K562 (cell line): ENCODE data around the gene SAFB. TPM values are rescaled to one million over a fixed set of nuclear protein-coding genes. Genes with fewer than 3 reads are reported as not detected.

Experiments
- ARNT ChIP-seq, 2 experiments: fragments of 450-650 bp; IDR thresholded peaks; 2 replicates each; pipeline ENCODE4 v1.6.1; 2016; ENCODE audit warnings: mild to moderate bottlenecking in 1 of 2
- ATF2 ChIP-seq: sonication (generic); formaldehyde crosslinking; IDR thresholded peaks from 2 replicates; pipeline ENCODE4 v1.8.1; 2022; ENCODE audit warnings: missing genetic modification reagents
- CBFA2T3 ChIP-seq: fragments of 450-650 bp; IDR thresholded peaks from 2 replicates; pipeline ENCODE4 v1.6.1; 2017
- GATAD2B ChIP-seq: fragments of 450-650 bp; IDR thresholded peaks from 2 replicates; pipeline ENCODE4 v1.6.1; 2017; ENCODE audit warnings: mild to moderate bottlenecking, borderline replicate concordance
- HCFC1 ChIP-seq: IDR thresholded peaks from 2 replicates; pipeline ENCODE4 v1.6.1; 2012; ENCODE audit warnings: low read depth, low read length, improper control_type of control experiment
- KLF6 ChIP-seq: fragments of 250-450 bp; sonication (Bioruptor Pico); IDR thresholded peaks from 2 replicates; pipeline ENCODE4 v1.4.0; 2020; ENCODE audit warnings: mild to moderate bottlenecking, moderate library complexity, borderline replicate concordance
- MTA2 ChIP-seq: fragments of 450-650 bp; IDR thresholded peaks from 2 replicates; pipeline ENCODE4 v1.6.1; 2016; ENCODE audit warnings: low read depth
- NCOA4 ChIP-seq: fragments of 450-650 bp; IDR thresholded peaks from 2 replicates; pipeline ENCODE4 v1.6.1; 2018; ENCODE audit warnings: mild to moderate bottlenecking; ENCODE audit not compliant: partially characterized antibody
- NEUROD1 ChIP-seq: fragments of 150-350 bp; IDR thresholded peaks from 2 replicates; pipeline ENCODE4 v1.6.1; 2014; ENCODE audit warnings: borderline replicate concordance, low read length, low read depth; ENCODE audit not compliant: partially characterized antibody
- RB1 ChIP-seq: fragments of 450-650 bp; IDR thresholded peaks from 2 replicates; pipeline ENCODE4 v1.6.1; 2017; ENCODE audit warnings: low read depth, mild to moderate bottlenecking
- RBM25 ChIP-seq: fragments of 200-400 bp; formaldehyde crosslinking; IDR thresholded peaks from 2 replicates; pipeline ENCODE4 v1.6.1; 2018; ENCODE audit warnings: low read length, low read depth, moderate library complexity; ENCODE audit not compliant: severe bottlenecking
- STAT5B ChIP-seq: fragments of 250-450 bp; sonication (Bioruptor Pico); IDR thresholded peaks from 2 replicates; pipeline ENCODE4 v1.8.0; 2021; ENCODE audit warnings: mild to moderate bottlenecking, inconsistent platforms
- TFE3 ChIP-seq: fragments of 450-650 bp; formaldehyde crosslinking; IDR thresholded peaks from 2 replicates; pipeline ENCODE4 v1.4.0; 2020; ENCODE audit warnings: mild to moderate bottlenecking, mixed read lengths
- TRIM24 ChIP-seq, 2 experiments: fragments of 450-650 bp; IDR thresholded peaks; 2 replicates each; pipeline ENCODE4 v1.6.1; 2016
- WHSC1 ChIP-seq: IDR thresholded peaks from one replicate; pipeline ENCODE4 v1.6.1; 2012; ENCODE audit warnings: low read length, control low read depth, inconsistent platforms
- ZNF561 ChIP-seq: fragments of 450-650 bp; formaldehyde crosslinking; conservative IDR thresholded peaks from 2 replicates; pipeline ENCODE4 v1.4.0; 2020; ENCODE audit warnings: mild to moderate bottlenecking, moderate library complexity
- ZNF589 ChIP-seq: fragments of 200-800 bp; sonication (Bioruptor generic); IDR thresholded peaks from 2 replicates; pipeline ENCODE4 v1.6.1; 2016; ENCODE audit warnings: low read depth, missing genetic modification characterization, missing compliant biosample characterization
- polyA plus RNA-seq, 8 experiments: library from polyadenylated mRNA; depleted of rRNA in 4 of 8; stranded (reverse) in 5 of 8; unstranded in 3 of 8; fragments of >200 nt; fragmentation: Nextera tagmentation in 2 of 8; fragmentation: Illumina TruSeq in 1 of 8; extraction: Ambion mirVana in 2 of 8; extraction: Trizol in 1 of 8; gene quantifications; 2 replicates each; pipeline versions ENCODE4 v1.2.1 to v1.2.3, GENCODE V29; 2011 to 2014; ENCODE audit warnings: inconsistent platforms in 1 of 8, missing spikeins in 1 of 8
- total RNA-seq, 7 experiments: library from RNA; depleted of rRNA in 6 of 7; stranded (reverse); fragments of >200 nt in 6 of 7; fragmentation: Illumina TruSeq in 2 of 7; extraction: Trizol in 2 of 7; gene quantifications; 2 replicates each; pipeline versions ENCODE4 v1.2.1 to v1.2.3, GENCODE V29; 2011 to 2021; ENCODE audit warnings: low replicate concordance in 1 of 7
- TF ChIP-seq, protein P1 (sequence below): fragments of 250-450 bp; sonication (Bioruptor Pico); IDR thresholded peaks from 2 replicates; pipeline ENCODE4 v1.4.0; 2020; ENCODE audit warnings: mild to moderate bottlenecking, moderate library complexity, borderline replicate concordance
- TF ChIP-seq, protein P2 (sequence below), 2 experiments: fragments of 450-650 bp; IDR thresholded peaks; 2 replicates each; pipeline ENCODE4 v1.6.1; 2018; ENCODE audit warnings: mild to moderate bottlenecking in 2 of 2, low read depth in 1 of 2; ENCODE audit not compliant: partially characterized antibody in 2 of 2

Gene SAFB
- total and polyA plus RNA-seq, 9 of the 15 experiments (the other 6 are each of a cell fraction or from before 2014, with no cell fraction given) = 1.1 to 151 (median 83.1) TPM

GRCh38 chr19:5585461-5586299, 37.2 kb upstream of the SAFB start (continued):
- TF ChIP-seq NEUROD1 (no peak), RB1 (no peak), ARNT (IDR thresholded peaks at IDR 0.05) (0 out of 4 replicates have a peak, but pooled peaks of 1 of the 2 experiments have one; percentile 54), RBM25 (no peak), WHSC1 (no peak), STAT5B (CRISPR knock-in tag) (no peak), HCFC1 (no peak), GATAD2B (no peak), ZNF561 (CRISPR knock-in tag) (no peak), NCOA4 (no peak), MTA2 (0 out of 2 replicates have a peak, but pooled peaks have one; percentile 27), ATF2 (CRISPR knock-in tag) (no peak), TFE3 (CRISPR knock-in tag) (no peak), TRIM24 (IDR thresholded peaks at IDR 0.05) (no peak), CBFA2T3 (peak; percentile 82), KLF6 (CRISPR knock-in tag) (no peak), ZNF589 (CRISPR knock-in tag) (no peak)
- TF ChIP-seq, protein P1, sequence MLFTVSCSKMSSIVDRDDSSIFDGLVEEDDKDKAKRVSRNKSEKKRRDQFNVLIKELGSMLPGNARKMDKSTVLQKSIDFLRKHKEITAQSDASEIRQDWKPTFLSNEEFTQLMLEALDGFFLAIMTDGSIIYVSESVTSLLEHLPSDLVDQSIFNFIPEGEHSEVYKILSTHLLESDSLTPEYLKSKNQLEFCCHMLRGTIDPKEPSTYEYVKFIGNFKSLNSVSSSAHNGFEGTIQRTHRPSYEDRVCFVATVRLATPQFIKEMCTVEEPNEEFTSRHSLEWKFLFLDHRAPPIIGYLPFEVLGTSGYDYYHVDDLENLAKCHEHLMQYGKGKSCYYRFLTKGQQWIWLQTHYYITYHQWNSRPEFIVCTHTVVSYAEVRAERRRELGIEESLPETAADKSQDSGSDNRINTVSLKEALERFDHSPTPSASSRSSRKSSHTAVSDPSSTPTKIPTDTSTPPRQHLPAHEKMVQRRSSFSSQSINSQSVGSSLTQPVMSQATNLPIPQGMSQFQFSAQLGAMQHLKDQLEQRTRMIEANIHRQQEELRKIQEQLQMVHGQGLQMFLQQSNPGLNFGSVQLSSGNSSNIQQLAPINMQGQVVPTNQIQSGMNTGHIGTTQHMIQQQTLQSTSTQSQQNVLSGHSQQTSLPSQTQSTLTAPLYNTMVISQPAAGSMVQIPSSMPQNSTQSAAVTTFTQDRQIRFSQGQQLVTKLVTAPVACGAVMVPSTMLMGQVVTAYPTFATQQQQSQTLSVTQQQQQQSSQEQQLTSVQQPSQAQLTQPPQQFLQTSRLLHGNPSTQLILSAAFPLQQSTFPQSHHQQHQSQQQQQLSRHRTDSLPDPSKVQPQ (CRISPR knock-in tag) = no peak
- TF ChIP-seq, protein P2, sequence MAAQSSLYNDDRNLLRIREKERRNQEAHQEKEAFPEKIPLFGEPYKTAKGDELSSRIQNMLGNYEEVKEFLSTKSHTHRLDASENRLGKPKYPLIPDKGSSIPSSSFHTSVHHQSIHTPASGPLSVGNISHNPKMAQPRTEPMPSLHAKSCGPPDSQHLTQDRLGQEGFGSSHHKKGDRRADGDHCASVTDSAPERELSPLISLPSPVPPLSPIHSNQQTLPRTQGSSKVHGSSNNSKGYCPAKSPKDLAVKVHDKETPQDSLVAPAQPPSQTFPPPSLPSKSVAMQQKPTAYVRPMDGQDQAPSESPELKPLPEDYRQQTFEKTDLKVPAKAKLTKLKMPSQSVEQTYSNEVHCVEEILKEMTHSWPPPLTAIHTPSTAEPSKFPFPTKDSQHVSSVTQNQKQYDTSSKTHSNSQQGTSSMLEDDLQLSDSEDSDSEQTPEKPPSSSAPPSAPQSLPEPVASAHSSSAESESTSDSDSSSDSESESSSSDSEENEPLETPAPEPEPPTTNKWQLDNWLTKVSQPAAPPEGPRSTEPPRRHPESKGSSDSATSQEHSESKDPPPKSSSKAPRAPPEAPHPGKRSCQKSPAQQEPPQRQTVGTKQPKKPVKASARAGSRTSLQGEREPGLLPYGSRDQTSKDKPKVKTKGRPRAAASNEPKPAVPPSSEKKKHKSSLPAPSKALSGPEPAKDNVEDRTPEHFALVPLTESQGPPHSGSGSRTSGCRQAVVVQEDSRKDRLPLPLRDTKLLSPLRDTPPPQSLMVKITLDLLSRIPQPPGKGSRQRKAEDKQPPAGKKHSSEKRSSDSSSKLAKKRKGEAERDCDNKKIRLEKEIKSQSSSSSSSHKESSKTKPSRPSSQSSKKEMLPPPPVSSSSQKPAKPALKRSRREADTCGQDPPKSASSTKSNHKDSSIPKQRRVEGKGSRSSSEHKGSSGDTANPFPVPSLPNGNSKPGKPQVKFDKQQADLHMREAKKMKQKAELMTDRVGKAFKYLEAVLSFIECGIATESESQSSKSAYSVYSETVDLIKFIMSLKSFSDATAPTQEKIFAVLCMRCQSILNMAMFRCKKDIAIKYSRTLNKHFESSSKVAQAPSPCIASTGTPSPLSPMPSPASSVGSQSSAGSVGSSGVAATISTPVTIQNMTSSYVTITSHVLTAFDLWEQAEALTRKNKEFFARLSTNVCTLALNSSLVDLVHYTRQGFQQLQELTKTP (IDR thresholded peaks at IDR 0.05; ENCODE audit: low read depth in 1 of 2, partially characterized antibody in 2 of 2) = no peak
